ENCODE measurements around the gene MAPKAP1. TPM values are rescaled to one million over a fixed set of nuclear protein-coding genes. Genes with fewer than 3 reads are reported as not detected.
A peak's percentile ranks its signal among the peaks of the same experiment; 100 is the strongest.

The MAPKAP1 gene
- 10 to 100 TPM; 75.3 to 91.6 TPM for total RNA-seq
- polyA plus RNA-seq (2013, experiment 1 of 2), result 52.4 TPM
- 56.3 TPM for polyA plus RNA-seq (2013, experiment 2 of 2)
- long read RNA-seq, experiment 1, transcript MAPKAP1-201 (12 exons, 3,395 nt), result major isoform, 7 of 28 reads
- long read RNA-seq, experiment 1, partial matches to known transcripts, result 6 of 28 reads
- long read RNA-seq, experiment 1, other reads (novel, unspliced or antisense), result 8 of 28 reads
- long read RNA-seq, experiment 2, transcript MAPKAP1-201 (12 exons, 3,395 nt), result major isoform, 84 of 187 reads
- long read RNA-seq, experiment 2, transcript MAPKAP1-207 (8 exons, 1,586 nt), result minor isoform, 9 of 187 reads
- long read RNA-seq, experiment 2, transcript MAPKAP1-202 (11 exons, 3,256 nt), result minor isoform, 46 of 187 reads
- long read RNA-seq, experiment 2, transcript MAPKAP1-206 (11 exons, 3,252 nt), result minor isoform, 7 of 187 reads
- long read RNA-seq, experiment 2, partial matches to known transcripts, result 0 of 187 reads
- long read RNA-seq, experiment 2, other reads (novel, unspliced or antisense), result 28 of 187 reads
- long read RNA-seq, experiment 3, partial matches to known transcripts, result 13 of 26 reads
- long read RNA-seq, experiment 3, other reads (novel, unspliced or antisense), result 9 of 26 reads
- long read RNA-seq, experiment 4, transcript MAPKAP1-207 (8 exons, 1,586 nt), result major isoform, 11 of 27 reads
- long read RNA-seq, experiment 4, partial matches to known transcripts, result 7 of 27 reads
- long read RNA-seq, experiment 4, other reads (novel, unspliced or antisense), result 5 of 27 reads

GRCh38 chr9:125706651-125707471 is at the start of gene MAPKAP1:
Gene MAPKAP1 (minus strand): TSS chr9:125707208. CDS start chr9:125672574, 34,634 bp downstream.
- peak within 1 kb of the TSS; percentile 78 for H3K4me3 Mint-ChIP-seq
- Histone ChIP-seq H3K36me3 (ENCODE audit: control insufficient read depth, insufficient read depth, low read length) (no peaks in the 10 kb centered on the region), H3K27me3 (ENCODE audit: control insufficient read depth, insufficient read depth, low read length, poor library complexity, severe bottlenecking) (no peaks in the 10 kb centered on the region), H3K9me3 (ENCODE audit: control insufficient read depth, low read length) (no peaks in the 10 kb centered on the region), H3K9ac (ENCODE audit: extremely low read depth, low read length, poor library complexity, severe bottlenecking) (peak within 1 kb of the TSS; percentile 74), H3K4me1 (ENCODE audit: control insufficient read depth, insufficient read depth, low read length) (peaks cover 7% of the 10 kb centered on the region), H3K27ac (ENCODE audit: low read depth, low read length) (peak within 1 kb of the TSS; percentile 25), H3K4me3 (ENCODE audit: low read length) (peak within 1 kb of the TSS; percentile 93)
- H3K27ac Mint-ChIP-seq, result peak within 1 kb of the TSS; percentile 77
- no peaks in the 10 kb centered on the region for H3K9me3 Mint-ChIP-seq
- H3K4me1 Mint-ChIP-seq, result peaks cover 31% of the 10 kb centered on the region
- 0 to 5% methylated on average over 12 to 63 of the region's 63 CpGs for WGBS, 2 experiments (ENCODE audit: insufficient coverage in 1 of 2, insufficient read length in 1 of 2)
- no peaks in the 10 kb centered on the region for H3K27me3 Mint-ChIP-seq (ENCODE audit: insufficient read depth)
- peak; percentile 18 for TF ChIP-seq CTCF (conservative IDR thresholded peaks at IDR 0.05)
- no peaks in the 10 kb centered on the region for H3K36me3 Mint-ChIP-seq (ENCODE audit: low read depth)
- DNase-seq, result peak; percentile 99

- Histone ChIP-seq H3K9me3 (ENCODE audit: control insufficient read depth, low read length) (no peaks in the 10 kb centered on the region), H3K9ac (ENCODE audit: extremely low read depth, low read length, poor library complexity, severe bottlenecking) (no peak overlapping the region), H3K4me1 (ENCODE audit: control insufficient read depth, insufficient read depth, low read length) (peaks cover 27% of the 10 kb centered on the region), H3K27me3 (ENCODE audit: control insufficient read depth, insufficient read depth, low read length, poor library complexity, severe bottlenecking) (no peaks in the 10 kb centered on the region), H3K27ac (ENCODE audit: low read depth, low read length) (no peak overlapping the region), H3K4me3 (ENCODE audit: low read length) (no peak overlapping the region), H3K36me3 (ENCODE audit: control insufficient read depth, insufficient read depth, low read length) (peaks cover 4% of the 10 kb centered on the region)
- WGBS, 2 experiments (ENCODE audit: insufficient coverage in 1 of 2, insufficient read length in 1 of 2), result 88% methylated on average over 3 to 4 of the region's 4 CpGs
- no peak for DNase-seq
- H3K9me3 Mint-ChIP-seq, result no peaks in the 10 kb centered on the region
- H3K4me3 Mint-ChIP-seq, result no peak overlapping the region
- TF ChIP-seq CTCF (conservative IDR thresholded peaks at IDR 0.05), result no peak
- peaks cover 58% of the 10 kb centered on the region for H3K4me1 Mint-ChIP-seq
- no peak overlapping the region for H3K27ac Mint-ChIP-seq
- H3K27me3 Mint-ChIP-seq (ENCODE audit: insufficient read depth), result no peaks in the 10 kb centered on the region
- no peaks in the 10 kb centered on the region for H3K36me3 Mint-ChIP-seq (ENCODE audit: low read depth)
Observed at GRCh38 chr9:125756518-125756917, 49.5 kb upstream of the MAPKAP1 start.

GRCh38 chr9:125755340-125755739 is 48.3 kb upstream of the MAPKAP1 start:
- H3K4me1 ChIP-seq (ENCODE audit: control insufficient read depth, insufficient read depth, low read length), result peaks cover 27% of the 10 kb centered on the region
- H3K27ac ChIP-seq (ENCODE audit: low read depth, low read length), result no peak overlapping the region
- H3K27me3 ChIP-seq (ENCODE audit: control insufficient read depth, insufficient read depth, low read length, poor library complexity, severe bottlenecking), result no peaks in the 10 kb centered on the region
- H3K9ac ChIP-seq (ENCODE audit: extremely low read depth, low read length, poor library complexity, severe bottlenecking), result no peak overlapping the region
- Mint-ChIP-seq H3K9me3 (no peaks in the 10 kb centered on the region), H3K36me3 (ENCODE audit: low read depth) (no peaks in the 10 kb centered on the region), H3K27ac (no peak overlapping the region), H3K4me3 (no peak overlapping the region), H3K27me3 (ENCODE audit: insufficient read depth) (no peaks in the 10 kb centered on the region), H3K4me1 (peaks cover 64% of the 10 kb centered on the region)
- no peaks in the 10 kb centered on the region for H3K9me3 ChIP-seq (ENCODE audit: control insufficient read depth, low read length)
- no peak for TF ChIP-seq CTCF (conservative IDR thresholded peaks at IDR 0.05)
- WGBS, 2 experiments (ENCODE audit: insufficient coverage in 1 of 2, insufficient read length in 1 of 2), result 51% methylated on average over 1 of the region's 1 CpG; no CpG with 5 or more reads in 1 of the 2 experiments
- DNase-seq, result no peak
- peaks cover 9% of the 10 kb centered on the region for H3K36me3 ChIP-seq (ENCODE audit: control insufficient read depth, insufficient read depth, low read length)
- no peak overlapping the region for H3K4me3 ChIP-seq (ENCODE audit: low read length)
